Heart right ventricle (tissue), 16 donors: Measurements from ENCODE around the gene RCC1. TPM values are rescaled to one million over a fixed set of nuclear protein-coding genes. Genes with fewer than 3 reads are reported as not detected.

ENCODE experiments used
- ATAC-seq, 8 donors: fragments of 200-7000 bp; cut with Tn5 transposase; one replicate each; pipeline ENCODE4 v1.9.1; 2020; ENCODE audit warnings: mild to moderate bottlenecking in 8 of 8, moderate library complexity in 8 of 8, moderate number of reproducible peaks in 1 of 8
- DNase-seq, 2 donors: peaks; one replicate each; pipeline ENCODE4 v3.0.0-alpha.2; 2020
- H3K27ac ChIP-seq, 10 donors: fragments of 200-600 bp; sonication (generic) in 2 of 10; one replicate each; pipeline versions ENCODE4 v1.5.0 to v1.8.0; 2020 to 2022; ENCODE audit warnings: mild to moderate bottlenecking in 3 of 10
- H3K27me3 ChIP-seq, 7 donors: fragments of 200-600 bp; one replicate each; pipeline ENCODE4 v1.8.0; 2021 to 2022; ENCODE audit warnings: mild to moderate bottlenecking in 2 of 7
- H3K36me3 ChIP-seq, 9 donors: fragments of 200-600 bp; sonication (generic) in 1 of 9; one replicate each; pipeline versions ENCODE4 v1.5.0 to v1.8.0; 2020 to 2022; ENCODE audit warnings: mild to moderate bottlenecking in 2 of 9
- H3K4me1 ChIP-seq, 9 donors: fragments of 200-600 bp; sonication (generic) in 1 of 9; one replicate each; pipeline versions ENCODE4 v1.5.0 to v1.8.0; 2020 to 2022; ENCODE audit warnings: mild to moderate bottlenecking in 4 of 9
- H3K4me3 ChIP-seq, 10 donors: fragments of 200-600 bp; sonication (generic) in 2 of 10; one replicate each; pipeline versions ENCODE4 v1.5.0 to v1.8.0; 2020 to 2022; ENCODE audit warnings: mild to moderate bottlenecking in 7 of 10, moderate library complexity in 2 of 10
- H3K9me3 ChIP-seq, 11 donors: fragments of 200-600 bp in 10 of 11; sonication (generic) in 2 of 11; one replicate each; pipeline versions ENCODE4 v1.5.0 to v1.8.0; 2013 to 2022; ENCODE audit warnings: mild to moderate bottlenecking in 2 of 11, control low read depth in 1 of 11, moderate library complexity in 1 of 11
- WGBS, 2 donors: extraction: QIAGEN DNeasy Blood & Tissue Kit; methylation state at CpG; one replicate each; pipeline ENCODE4 v1.1.7; 2013; ENCODE audit warnings: inconsistent platforms in 1 of 2; 5-methylcytosine and 5-hydroxymethylcytosine counted together
- intact Hi-C, 10 donors: fragments of 100-400 bp; cut with DNase I; formaldehyde crosslinking; loops; one replicate each; pipeline versions ENCODE4 v1.11.1 to v1.14.2; 2022
- polyA plus RNA-seq, 2 donors: library from polyadenylated mRNA; stranded (reverse); fragments of 200-250 nt; gene quantifications; one replicate each; pipeline ENCODE4 v1.2.3, GENCODE V29; 2013
- total RNA-seq, 10 donors: library from RNA; stranded (reverse); fragmentation: NEBNext Ultra II Directional in 3 of 10; extraction: Animal tissue kit (Norgen Biotek cat#: 25700) in 3 of 10; gene quantifications; one replicate each; pipeline versions ENCODE4 v1.2.1 to v1.2.4, GENCODE V29; 2021 to 2023
- TF ChIP-seq, protein P1 (sequence below), 9 donors: fragments of 200-600 bp; sonication (generic) in 2 of 9; IDR thresholded peaks; one replicate each; pipeline versions ENCODE4 v1.5.0 to v1.8.0; 2021 to 2022; ENCODE audit warnings: antibody characterized with exemption in 9 of 9, mild to moderate bottlenecking in 5 of 9, moderate library complexity in 1 of 9
- donor health status: Arrhythmogenic right ventricular cardiomyopathy.
- donor health status: ischemic (EF 13 %, LVEDD 7.1; RV severe dilation, severe dysfunction).
- donor health status: healthy with polysubstance abuse.
- donor health status: DM: no; HTN: yes; CAD: no.
- donor health status: DM: no; HTN: no; CAD: no.
- donor health status: ischemic (EF 25% LVEDD 6.9; RV normal size, moderate dysfunction).
- donor health status: ischemic (EF 25% LVEDD 5.7; RV mildly dilated, moderate dysfunction).
- donor health status: healthy.
- donor health status: DM: yes; HTN: yes; CAD: no.
- donor health status: Ischemic cardiomyopathy.
- donor health status: ischemic (EF 35%, LVEDD 5.7; RV mildly dilated, moderate dysfunction).
- donor health status: nonischemic (EF 11% LVEDD 7.7; RV severe dilation, severe dysfunction).
- donor health status: DM: yes; HTN: yes; CAD: no.
- donor health status: PGD.
- donor health status: ischemic (EF 29% LVEDD 5.4; RV normal size, mild dysfunction).
- donor health status: nonischemic (EF 23%, LVEDD 6.1; RV moderate dilation, normal function).

RCC1 gene
- total and polyA plus RNA-seq, 12 donors: 2.3 to 17.8 (median 4.1) TPM

DNA sequence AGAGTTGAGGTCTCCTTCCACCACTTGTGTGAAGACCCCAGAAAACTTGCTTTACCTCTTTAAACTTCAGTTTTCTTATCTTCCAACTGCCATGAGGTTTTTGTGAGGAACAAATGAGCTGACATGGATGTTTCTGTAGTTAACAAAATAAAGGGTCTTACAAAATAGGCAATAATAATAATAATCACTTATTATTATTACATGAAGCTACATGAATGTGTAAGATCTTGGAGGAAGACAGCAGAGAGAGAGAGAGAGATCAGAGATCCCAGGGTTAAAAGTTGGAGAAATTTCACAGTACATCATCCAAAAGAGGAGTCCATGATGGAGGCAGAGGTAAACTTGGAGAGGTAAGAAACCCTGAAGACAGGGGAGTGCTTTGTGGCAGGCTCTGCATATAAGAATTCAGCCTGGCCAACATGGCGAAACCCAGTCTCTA, 10.7 kb downstream of the RCC1 start:
- H3K36me3 ChIP-seq: peaks cover 0 to 44% (median 22%) of the 10 kb centered on the region in 9 donors
- DNase-seq (no peak), ATAC-seq (no peak)
- no peak overlapping the region for H3K27ac ChIP-seq
- intact Hi-C loops: loop anchor here in 9 of 10 donors (5.0 to 10.0 kb wide), 5 partner anchors 36 to 361 kb away; partner anchors contain the start of genes TRNAU1AP (in 2 of the 9) and RAB42 (in 1 of the 9)
- H3K4me1 ChIP-seq: peaks cover 2 to 36% (median 15%) of the 10 kb centered on the region in 9 donors
- H3K27me3 ChIP-seq: no peaks in the 10 kb centered on the region
- TF ChIP-seq, protein P1, sequence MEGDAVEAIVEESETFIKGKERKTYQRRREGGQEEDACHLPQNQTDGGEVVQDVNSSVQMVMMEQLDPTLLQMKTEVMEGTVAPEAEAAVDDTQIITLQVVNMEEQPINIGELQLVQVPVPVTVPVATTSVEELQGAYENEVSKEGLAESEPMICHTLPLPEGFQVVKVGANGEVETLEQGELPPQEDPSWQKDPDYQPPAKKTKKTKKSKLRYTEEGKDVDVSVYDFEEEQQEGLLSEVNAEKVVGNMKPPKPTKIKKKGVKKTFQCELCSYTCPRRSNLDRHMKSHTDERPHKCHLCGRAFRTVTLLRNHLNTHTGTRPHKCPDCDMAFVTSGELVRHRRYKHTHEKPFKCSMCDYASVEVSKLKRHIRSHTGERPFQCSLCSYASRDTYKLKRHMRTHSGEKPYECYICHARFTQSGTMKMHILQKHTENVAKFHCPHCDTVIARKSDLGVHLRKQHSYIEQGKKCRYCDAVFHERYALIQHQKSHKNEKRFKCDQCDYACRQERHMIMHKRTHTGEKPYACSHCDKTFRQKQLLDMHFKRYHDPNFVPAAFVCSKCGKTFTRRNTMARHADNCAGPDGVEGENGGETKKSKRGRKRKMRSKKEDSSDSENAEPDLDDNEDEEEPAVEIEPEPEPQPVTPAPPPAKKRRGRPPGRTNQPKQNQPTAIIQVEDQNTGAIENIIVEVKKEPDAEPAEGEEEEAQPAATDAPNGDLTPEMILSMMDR (IDR thresholded peaks at IDR 0.05): no peak
- H3K4me3 ChIP-seq: no peak overlapping the region
- no peaks in the 10 kb centered on the region for H3K9me3 ChIP-seq
- 97 to 100% methylated on average over 1 of the region's 1 CpG for WGBS, 2 donors

DNA sequence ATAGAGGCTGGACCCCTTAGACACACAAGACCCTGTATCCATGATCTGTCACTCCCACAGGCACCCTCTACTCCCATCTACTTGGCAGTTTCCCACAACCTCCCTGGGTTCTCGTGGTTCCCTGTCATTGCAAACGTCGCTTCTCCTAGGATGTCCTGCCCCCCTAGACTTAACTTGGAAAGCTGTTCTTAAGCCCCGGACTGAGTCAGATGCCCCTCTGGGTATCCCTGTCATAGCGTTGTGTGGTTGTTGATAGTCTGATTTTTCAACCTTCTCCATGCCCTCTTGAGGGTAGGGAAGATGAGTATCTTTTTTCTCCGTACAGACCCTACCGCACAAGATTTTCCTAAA, 11.8 kb downstream of the RCC1 start:
- 13 to 19% methylated on average over 7 of the region's 7 CpGs for WGBS, 2 donors
- no peak for DNase-seq
- Histone ChIP-seq H3K27me3 (no peaks in the 10 kb centered on the region), H3K4me3 (peak overlapping the region in 9 of 10 donors; percentile 53 to 84 (median 67)), H3K27ac (peak overlapping the region in 7 of 10 donors; percentile 65 to 92 (median 82)), H3K4me1 (peaks cover 2 to 25% (median 13%) of the 10 kb centered on the region in 9 donors), H3K36me3 (peaks cover 0 to 33% (median 14%) of the 10 kb centered on the region in 9 donors), H3K9me3 (no peaks in the 10 kb centered on the region)
- peak in 6 of 8 donors; percentile 3 to 29 (median 20) for ATAC-seq
- TF ChIP-seq, protein P1 (IDR thresholded peaks at IDR 0.05): no peak
- intact Hi-C loops: loop anchor here in 9 of 10 donors (1.0 to 10.0 kb wide), 6 partner anchors 35 to 360 kb away; partner anchors contain the start of genes TRNAU1AP (in 2 of the 9) and RAB42 (in 1 of the 9)

DNA sequence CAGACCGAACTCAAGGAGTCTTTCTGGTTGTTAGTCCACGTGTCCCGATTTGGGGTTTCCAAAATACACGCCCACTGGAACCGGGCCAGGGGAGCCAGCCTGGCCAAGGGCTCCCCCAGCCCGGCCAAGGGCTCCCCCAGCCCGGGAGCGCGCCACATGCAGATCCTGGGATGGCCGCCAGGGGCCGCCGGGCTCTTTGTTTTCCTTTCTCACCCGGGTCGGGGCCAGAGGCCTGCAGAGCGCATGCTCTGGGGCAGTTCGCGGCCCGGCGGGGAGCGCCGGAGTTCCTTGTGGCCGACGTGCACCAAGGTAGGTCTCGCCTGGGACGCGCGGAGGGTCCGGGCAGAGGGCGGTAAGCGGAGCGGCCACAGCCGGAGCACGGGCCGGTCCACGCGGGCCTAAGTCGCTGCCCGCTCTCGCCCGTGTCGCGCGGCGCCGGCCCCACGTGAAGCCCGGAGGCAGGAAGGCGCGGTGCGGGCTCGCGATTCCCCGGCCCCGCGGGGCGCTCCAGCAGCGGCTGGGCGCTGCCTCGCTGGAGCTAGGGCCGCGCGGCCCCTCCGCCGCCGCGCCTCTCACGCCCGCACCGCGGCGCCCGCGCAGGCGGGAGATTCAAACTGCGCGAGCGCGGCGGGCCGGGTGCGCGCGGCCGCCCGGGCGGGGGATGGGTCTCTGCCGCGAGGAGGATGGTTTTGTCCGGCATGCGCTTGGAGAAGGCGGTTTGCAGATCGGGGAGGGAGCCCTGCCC, 12.3 kb downstream of the RCC1 start:
- whole genome bisulfite sequencing, 2 donors: 1% methylated on average over 78 to 92 of the region's 92 CpGs
- peak overlapping the region in 9 of 10 donors; percentile 56 to 92 (median 80) for H3K27ac ChIP-seq
- no peaks in the 10 kb centered on the region for H3K9me3 ChIP-seq
- ATAC-seq: peak; percentile 91 to 96 (median 95)
- peaks cover 0 to 27% (median 9%) of the 10 kb centered on the region in 9 donors for H3K36me3 ChIP-seq
- peak overlapping the region; percentile 19 to 84 (median 67) for H3K4me3 ChIP-seq
- H3K4me1 ChIP-seq: peaks cover 2 to 21% (median 13%) of the 10 kb centered on the region in 9 donors
- TF ChIP-seq, protein P1 (IDR thresholded peaks at IDR 0.05): peak; percentile 91 to 100 (median 99)
- H3K27me3 ChIP-seq: no peaks in the 10 kb centered on the region
- DNase-seq: peak; percentile 88 to 92
- intact Hi-C loops: loop anchor here (1.0 to 10.0 kb wide), 11 partner anchors 34 to 359 kb away; partner anchors contain the start of genes TRNAU1AP (in 2 of the 10) and RAB42 (in 1 of the 10)

DNA sequence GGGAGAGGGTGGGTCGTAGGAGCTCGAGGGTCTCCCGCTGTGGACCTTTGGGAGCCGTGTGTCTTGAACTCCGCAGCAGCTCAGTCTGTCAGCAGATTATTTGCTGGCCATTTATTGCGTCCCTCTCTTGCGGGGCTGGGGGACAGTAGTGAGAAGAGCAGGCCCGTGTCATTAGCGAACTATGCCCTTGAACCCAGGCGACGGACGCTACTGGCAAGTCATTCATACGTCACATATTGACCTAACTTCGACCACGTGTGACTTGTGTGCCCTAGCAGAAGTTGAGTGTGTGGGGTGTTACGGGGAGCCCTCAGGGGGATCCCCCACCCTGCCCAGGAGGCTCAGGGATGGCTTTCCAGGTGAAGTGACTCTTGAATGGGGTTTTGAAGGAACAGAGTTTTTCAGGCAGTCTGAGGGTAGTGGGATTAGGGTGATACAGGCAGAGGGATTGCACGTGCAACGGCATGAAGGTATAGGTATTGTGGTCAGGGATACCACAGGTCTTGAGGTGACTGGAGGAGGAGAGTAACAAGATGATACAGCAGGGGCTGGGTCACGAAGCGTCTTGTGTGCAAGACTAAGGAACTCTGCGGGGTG, 13.0 kb downstream of the RCC1 start:
- Histone ChIP-seq H3K4me1 (peaks cover 2 to 17% (median 13%) of the 10 kb centered on the region in 9 donors), H3K4me3 (peak overlapping the region; percentile 19 to 84 (median 67)), H3K27me3 (no peaks in the 10 kb centered on the region), H3K36me3 (peaks cover 0 to 21% (median 2%) of the 10 kb centered on the region in 9 donors), H3K9me3 (no peaks in the 10 kb centered on the region), H3K27ac (peak overlapping the region in 6 of 10 donors; percentile 56 to 92 (median 83))
- ATAC-seq (no peak), DNase-seq (no peak)
- intact Hi-C loops: loop anchor here (1.0 to 10.0 kb wide), 11 partner anchors 33 to 358 kb away; partner anchors contain the start of genes TRNAU1AP (in 2 of the 10) and RAB42 (in 1 of the 10)
- TF ChIP-seq, protein P1 (IDR thresholded peaks at IDR 0.05): no peak
- WGBS, 2 donors: 9 to 11% methylated on average over 21 of the region's 21 CpGs
